HEK293 (cell line): ENCODE data around the gene HRG.

Experiments used
- CTCF ChIA-PET: fragments of 350-600 bp; formaldehyde crosslinking; extraction: SDS; loops from one replicate; lab custom pipeline; 2021; ENCODE audit warnings: antibody characterized with exemption; lab: Yijun Ruan, JAX
- POLR2A ChIA-PET: fragments of 300-600 bp; formaldehyde crosslinking; extraction: SDS; loops from one replicate; lab custom pipeline; 2020; ENCODE audit warnings: antibody characterized with exemption, inconsistent platforms; lab: Yijun Ruan, JAX
- H3K27ac ChIP-seq: fragments of 200-500 bp; sonication (Bioruptor generic); 2 replicates; pipeline ENCODE4 v1.5.1; 2014; ENCODE audit warnings: low read depth, low read length, control low read depth, inconsistent platforms; ENCODE audit errors: extremely low read depth
- H3K36me3 ChIP-seq, 2 experiments: fragments of 200-500 bp in 1 of 2; sonication (Bioruptor generic) in 1 of 2; 1 replicate in 1 of 2; 2 replicates in 1 of 2; pipeline ENCODE4 v1.5.1; 2014 to 2017; ENCODE audit warnings: inconsistent platforms in 2 of 2, low read length in 2 of 2; ENCODE audit not compliant: control insufficient read depth in 2 of 2, insufficient read depth in 1 of 2
- H3K4me1 ChIP-seq: fragments of 200-500 bp; sonication (Bioruptor generic); 2 replicates; pipeline ENCODE4 v1.5.1; 2014; ENCODE audit warnings: mild to moderate bottlenecking, low read length, inconsistent platforms; ENCODE audit not compliant: control insufficient read depth, insufficient read depth
- H3K4me3 ChIP-seq: 2 replicates; pipeline ENCODE4 v1.5.1; 2011; ENCODE audit warnings: low read depth, mild to moderate bottlenecking, control low read depth, low read length, moderate library complexity
- H3K9me3 ChIP-seq: fragments of 200-500 bp; sonication (Bioruptor generic); 2 replicates; pipeline ENCODE4 v1.5.1; 2014; ENCODE audit warnings: low read depth, low read length, inconsistent platforms; ENCODE audit not compliant: control insufficient read depth, insufficient read depth
- BCL6B ChIP-seq: fragments of 450-650 bp; formaldehyde crosslinking; IDR thresholded peaks from 2 replicates; pipeline ENCODE4 v1.5.1; 2017; ENCODE audit warnings: missing biosample characterization, missing genetic modification characterization
- ELK4 ChIP-seq: IDR thresholded peaks from 2 replicates; pipeline ENCODE4 v1.6.1; 2011; ENCODE audit warnings: mild to moderate bottlenecking, low read depth, low read length, borderline replicate concordance
- KLF8 ChIP-seq: fragments of 450-650 bp; formaldehyde crosslinking; IDR thresholded peaks from 2 replicates; pipeline ENCODE4 v1.5.1; 2016; ENCODE audit warnings: missing biosample characterization, missing genetic modification characterization
- MZF1 ChIP-seq: fragments of 450-650 bp; formaldehyde crosslinking; IDR thresholded peaks from 2 replicates; pipeline ENCODE4 v1.5.1; 2017; ENCODE audit warnings: missing biosample characterization, missing genetic modification characterization, borderline replicate concordance
- REPIN1 ChIP-seq: fragments of 450-650 bp; formaldehyde crosslinking; IDR thresholded peaks from 2 replicates; pipeline ENCODE4 v1.5.1; 2017; ENCODE audit warnings: missing biosample characterization, missing genetic modification characterization, low read depth
- SCRT2 ChIP-seq: fragments of 450-650 bp; formaldehyde crosslinking; IDR thresholded peaks from 2 replicates; pipeline ENCODE4 v1.5.1; 2016; ENCODE audit warnings: missing biosample characterization, missing genetic modification characterization
- ZBTB26 ChIP-seq: fragments of 450-650 bp; formaldehyde crosslinking; optimal IDR thresholded peaks from 2 replicates; pipeline ENCODE3; 2016; ENCODE audit warnings: missing biosample characterization, mild to moderate bottlenecking, missing genetic modification characterization
- ZEB2 ChIP-seq: fragments of 450-650 bp; formaldehyde crosslinking; IDR thresholded peaks from 2 replicates; pipeline ENCODE4 v1.5.1; 2016; ENCODE audit warnings: missing biosample characterization, missing genetic modification characterization
- ZFP37 ChIP-seq: fragments of 450-650 bp; formaldehyde crosslinking; IDR thresholded peaks from 2 replicates; pipeline ENCODE4 v1.5.1; 2016; ENCODE audit warnings: missing biosample characterization, missing genetic modification characterization
- ZNF112 ChIP-seq: fragments of 450-650 bp; formaldehyde crosslinking; IDR thresholded peaks from 2 replicates; pipeline ENCODE4 v1.5.0; 2017; ENCODE audit warnings: missing biosample characterization, missing genetic modification characterization
- ZNF121 ChIP-seq: fragments of 450-650 bp; formaldehyde crosslinking; IDR thresholded peaks from 2 replicates; pipeline ENCODE4 v1.5.1; 2016; ENCODE audit warnings: missing biosample characterization, missing genetic modification characterization
- ZNF211 ChIP-seq: fragments of 450-650 bp; formaldehyde crosslinking; IDR thresholded peaks from 2 replicates; pipeline ENCODE4 v1.5.1; 2016; ENCODE audit warnings: low read depth, missing biosample characterization, missing genetic modification characterization
- ZNF24 ChIP-seq: fragments of 450-650 bp; formaldehyde crosslinking; IDR thresholded peaks from 2 replicates; pipeline ENCODE4 v1.5.1; 2016; ENCODE audit warnings: missing biosample characterization, missing genetic modification characterization
- ZNF266 ChIP-seq: fragments of 450-650 bp; formaldehyde crosslinking; IDR thresholded peaks from 2 replicates; pipeline ENCODE4 v1.5.1; 2016; ENCODE audit warnings: missing biosample characterization, missing genetic modification characterization, low read depth
- ZNF354C ChIP-seq: fragments of 450-650 bp; formaldehyde crosslinking; IDR thresholded peaks from 2 replicates; pipeline ENCODE4 v1.5.1; 2016; ENCODE audit warnings: missing biosample characterization, missing genetic modification characterization, low read depth, borderline replicate concordance
- ZNF394 ChIP-seq: fragments of 450-650 bp; formaldehyde crosslinking; IDR thresholded peaks from 2 replicates; pipeline ENCODE4 v1.5.1; 2016; ENCODE audit warnings: missing biosample characterization, missing genetic modification characterization, mild to moderate bottlenecking, moderate library complexity, borderline replicate concordance
- ZNF513 ChIP-seq: fragments of 450-650 bp; IDR thresholded peaks from 2 replicates; pipeline ENCODE4 v1.5.1; 2018; ENCODE audit warnings: missing biosample characterization, missing genetic modification characterization
- ZNF529 ChIP-seq: fragments of 450-650 bp; formaldehyde crosslinking; IDR thresholded peaks from 2 replicates; pipeline ENCODE4 v1.5.1; 2017; ENCODE audit warnings: missing genetic modification characterization, missing biosample characterization; ENCODE audit not compliant: insufficient replicate concordance
- ZNF621 ChIP-seq: fragments of 450-650 bp; formaldehyde crosslinking; IDR thresholded peaks from 2 replicates; pipeline ENCODE4 v1.5.1; 2017; ENCODE audit warnings: missing biosample characterization, missing genetic modification characterization
- ZNF626 ChIP-seq: fragments of 450-650 bp; sonication (Bioruptor Pico); formaldehyde crosslinking; IDR thresholded peaks from 2 replicates; pipeline ENCODE4 v1.5.1; 2018; ENCODE audit warnings: missing biosample characterization, missing genetic modification characterization, inconsistent platforms
- ZNF639 ChIP-seq: fragments of 450-650 bp; formaldehyde crosslinking; IDR thresholded peaks from 2 replicates; pipeline ENCODE4 v1.5.1; 2016; ENCODE audit warnings: missing biosample characterization, missing genetic modification characterization
- ZNF692 ChIP-seq: fragments of 450-650 bp; formaldehyde crosslinking; IDR thresholded peaks from 2 replicates; pipeline ENCODE4 v1.5.1; 2016; ENCODE audit warnings: missing biosample characterization, missing genetic modification characterization
- ZNF707 ChIP-seq: fragments of 450-650 bp; formaldehyde crosslinking; IDR thresholded peaks from 2 replicates; pipeline ENCODE4 v1.5.1; 2016; ENCODE audit warnings: missing biosample characterization, missing genetic modification characterization
- ZNF747 ChIP-seq: fragments of 450-650 bp; formaldehyde crosslinking; IDR thresholded peaks from 2 replicates; pipeline ENCODE4 v1.5.1; 2016; ENCODE audit warnings: missing biosample characterization, missing genetic modification characterization
- ZNF791 ChIP-seq: fragments of 450-650 bp; formaldehyde crosslinking; IDR thresholded peaks from 2 replicates; pipeline ENCODE4 v1.5.1; 2016; ENCODE audit warnings: missing biosample characterization, missing genetic modification characterization

Gene HRG

GRCh38 chr3:186638259-186638658, 27.6 kb upstream of the HRG start:
- no peaks in the 10 kb centered on the region for H3K36me3 ChIP-seq
- POLR2A ChIA-PET, result no interaction called here
- H3K4me3 ChIP-seq, result no peak overlapping the region
- H3K9me3 ChIP-seq, result no peaks in the 10 kb centered on the region
- H3K27ac ChIP-seq, result no peak overlapping the region
- CTCF ChIA-PET, result no interaction called here
- TF ChIP-seq ZNF639 (tag by site-specific recombination), result no peak
- TF ChIP-seq ZNF112, result no peak
- TF ChIP-seq ZNF513, result no peak
- TF ChIP-seq ZNF626 (tag by site-specific recombination), result no peak
- no peak for TF ChIP-seq ZNF24 (tag by site-specific recombination)
- no peak for TF ChIP-seq ZNF354C (tag by site-specific recombination)
- TF ChIP-seq ZNF707, result no peak
- TF ChIP-seq REPIN1 (tag by site-specific recombination), result no peak
- TF ChIP-seq ELK4, result no peak
- TF ChIP-seq ZNF692 (tag by site-specific recombination), result no peak
- no peak for TF ChIP-seq ZNF791 (tag by site-specific recombination)
- no peak for TF ChIP-seq ZNF394 (tag by site-specific recombination)
- no peak for TF ChIP-seq ZBTB26 (tag by site-specific recombination)
- TF ChIP-seq ZNF747 (tag by site-specific recombination), result no peak
- no peaks in the 10 kb centered on the region for H3K4me1 ChIP-seq

- Histone ChIP-seq H3K4me3 (no peak within 1 kb of the TSS), H3K4me1 (no peaks in the 10 kb centered on the region), H3K9me3 (no peaks in the 10 kb centered on the region), H3K36me3 (no peaks in the 10 kb centered on the region), H3K27ac (no peak within 1 kb of the TSS)
- CTCF ChIA-PET, result no interaction called here
- POLR2A ChIA-PET, result no interaction called here
- TF ChIP-seq ZNF621 (tag by site-specific recombination) (no peak), BCL6B (tag by site-specific recombination) (no peak), KLF8 (no peak), ZFP37 (tag by site-specific recombination) (no peak), MZF1 (tag by site-specific recombination) (no peak), ZNF529 (tag by site-specific recombination) (no peak), ZNF266 (tag by site-specific recombination) (no peak), ZNF121 (tag by site-specific recombination) (no peak), ZEB2 (tag by site-specific recombination) (no peak), ZNF211 (tag by site-specific recombination) (no peak), SCRT2 (tag by site-specific recombination) (no peak)
Measured at GRCh38 chr3:186639778-186640472, 25.9 kb upstream of the HRG start, which contains the start of gene FETUB. TSS of gene FETUB (plus strand) at chr3:186640399. CDS start at chr3:186640461, 62 bp downstream.
